Measurements from ENCODE around the gene PSD4.
A peak's percentile ranks its signal among the peaks of the same experiment; 100 is the strongest.

The PSD4 gene

GRCh38 chr2:113185664-113186432 is 12.1 kb downstream of the PSD4 start:
- peak overlapping the region; percentile 100 for H3K4me2 ChIP-seq (ENCODE audit: low read depth, low read length, poor library complexity, severe bottlenecking)
- no peak for TF ChIP-seq EZH2phosphoT487 (IDR thresholded peaks at IDR 0.05; ENCODE audit: borderline replicate concordance)
- TF ChIP-seq CTCF (conservative IDR thresholded peaks at IDR 0.05; ENCODE audit: low read length), result no peak
- H3F3A ChIP-seq (ENCODE audit: low read depth), result no peaks in the 10 kb centered on the region
- no peaks in the 10 kb centered on the region for H3K9me3 ChIP-seq (ENCODE audit: insufficient read depth, low read depth, low read length)
- no peak overlapping the region for H3K9ac ChIP-seq (ENCODE audit: low read depth, low read length, poor library complexity, severe bottlenecking)
- H3K4me3 ChIP-seq (ENCODE audit: low read length, poor library complexity, severe bottlenecking), result peak overlapping the region; percentile 23
- no peaks in the 10 kb centered on the region for H3K27me3 ChIP-seq (ENCODE audit: insufficient read depth, low read length, poor library complexity, severe bottlenecking)
- no peaks in the 10 kb centered on the region for H3K9me2 ChIP-seq (replicated peaks; ENCODE audit: low read depth, low read length)
- peaks cover 72% of the 10 kb centered on the region for H4K20me1 ChIP-seq (ENCODE audit: insufficient read depth, low read length, poor library complexity, severe bottlenecking)
- H2AFZ ChIP-seq (ENCODE audit: low read length), result no peak overlapping the region
- peaks cover 71% of the 10 kb centered on the region; the same call in 1 of the 2 replicates for H3K79me2 ChIP-seq (ENCODE audit: insufficient read depth, low read length)
- H3K4me1 ChIP-seq (ENCODE audit: insufficient read depth, low read length, poor library complexity, severe bottlenecking), result peaks cover 40% of the 10 kb centered on the region
- peaks cover 51% of the 10 kb centered on the region; the same call in 1 of the 2 replicates for H3K36me3 ChIP-seq (ENCODE audit: insufficient read depth, low read length)

- Histone ChIP-seq H3K4me2 (ENCODE audit: low read depth, low read length, poor library complexity, severe bottlenecking) (peak overlapping the region; percentile 100), H2AFZ (ENCODE audit: low read length) (no peak overlapping the region), H3K27me3 (ENCODE audit: insufficient read depth, low read length, poor library complexity, severe bottlenecking) (no peaks in the 10 kb centered on the region), H3K9me2 (replicated peaks; ENCODE audit: low read depth, low read length) (no peaks in the 10 kb centered on the region), H3K4me1 (ENCODE audit: insufficient read depth, low read length, poor library complexity, severe bottlenecking) (peaks cover 34% of the 10 kb centered on the region), H3K4me3 (ENCODE audit: low read length, poor library complexity, severe bottlenecking) (no peak overlapping the region), H3K9me3 (ENCODE audit: insufficient read depth, low read depth, low read length) (no peaks in the 10 kb centered on the region), H4K20me1 (ENCODE audit: insufficient read depth, low read length, poor library complexity, severe bottlenecking) (peaks cover 69% of the 10 kb centered on the region), H3K9ac (ENCODE audit: low read depth, low read length, poor library complexity, severe bottlenecking) (no peak overlapping the region), H3K36me3 (ENCODE audit: insufficient read depth, low read length) (peaks cover 57% of the 10 kb centered on the region; the same call in 1 of the 2 replicates), H3F3A (ENCODE audit: low read depth) (no peaks in the 10 kb centered on the region), H3K79me2 (ENCODE audit: insufficient read depth, low read length) (peaks cover 71% of the 10 kb centered on the region; the same call in 1 of the 2 replicates)
- TF ChIP-seq EZH2phosphoT487 (IDR thresholded peaks at IDR 0.05; ENCODE audit: borderline replicate concordance) (no peak), CTCF (conservative IDR thresholded peaks at IDR 0.05; ENCODE audit: low read length) (no peak)
Measured at GRCh38 chr2:113186433-113186796, 12.6 kb downstream of the PSD4 start.

- Histone ChIP-seq H3K36me3 (ENCODE audit: insufficient read depth, low read length) (peaks cover 64% of the 10 kb centered on the region; the same call in 1 of the 2 replicates), H3K9ac (ENCODE audit: low read depth, low read length, poor library complexity, severe bottlenecking) (no peak overlapping the region), H3K4me2 (ENCODE audit: low read depth, low read length, poor library complexity, severe bottlenecking) (no peak overlapping the region), H2AFZ (ENCODE audit: low read length) (no peak overlapping the region), H3K4me1 (ENCODE audit: insufficient read depth, low read length, poor library complexity, severe bottlenecking) (peaks cover 21% of the 10 kb centered on the region), H3K9me2 (replicated peaks; ENCODE audit: low read depth, low read length) (no peaks in the 10 kb centered on the region), H3K9me3 (ENCODE audit: insufficient read depth, low read depth, low read length) (no peaks in the 10 kb centered on the region), H3F3A (ENCODE audit: low read depth) (no peaks in the 10 kb centered on the region), H3K4me3 (ENCODE audit: low read length, poor library complexity, severe bottlenecking) (no peak overlapping the region), H3K27me3 (ENCODE audit: insufficient read depth, low read length, poor library complexity, severe bottlenecking) (no peaks in the 10 kb centered on the region), H4K20me1 (ENCODE audit: insufficient read depth, low read length, poor library complexity, severe bottlenecking) (peaks cover 58% of the 10 kb centered on the region), H3K79me2 (ENCODE audit: insufficient read depth, low read length) (peaks cover 57% of the 10 kb centered on the region; the same call in 1 of the 2 replicates)
- TF ChIP-seq EZH2phosphoT487 (IDR thresholded peaks at IDR 0.05; ENCODE audit: borderline replicate concordance), result no peak
Measured at GRCh38 chr2:113187771-113188170, 14.0 kb downstream of the PSD4 start.

All from Loucy (cell line).